Measurements from ENCODE around the gene MUC20.
A peak's percentile ranks its signal among the peaks of the same experiment; 100 is the strongest.
"Not testable (repeated sequence)": the region's sequence is repeated elsewhere in the genome, so short reads cannot be mapped to it uniquely, and the experiment has no call there.

The MUC20 gene

GRCh38 chr3:195771646-195772300, 51.0 kb downstream of the MUC20 start:
- no peaks in the 10 kb centered on the region for H3K9me3 Mint-ChIP-seq
- peak overlapping the region; percentile 55 for H3K4me3 Mint-ChIP-seq
- no peaks in the 10 kb centered on the region for H3K4me1 Mint-ChIP-seq (ENCODE audit: low read depth)
- peak overlapping the region; percentile 74 for H3K27ac Mint-ChIP-seq
- H3K36me3 Mint-ChIP-seq (ENCODE audit: low read depth), result no peaks in the 10 kb centered on the region
- H3K27me3 Mint-ChIP-seq, result no peaks in the 10 kb centered on the region

- Mint-ChIP-seq H3K4me1 (ENCODE audit: low read depth) (no peaks in the 10 kb centered on the region), H3K4me3 (no peak overlapping the region), H3K27ac (no peak overlapping the region), H3K36me3 (ENCODE audit: low read depth) (no peaks in the 10 kb centered on the region), H3K9me3 (peaks cover 7% of the 10 kb centered on the region), H3K27me3 (no peaks in the 10 kb centered on the region)
Observed at GRCh38 chr3:195773956-195774537, 53.3 kb downstream of the MUC20 start.

DNA sequence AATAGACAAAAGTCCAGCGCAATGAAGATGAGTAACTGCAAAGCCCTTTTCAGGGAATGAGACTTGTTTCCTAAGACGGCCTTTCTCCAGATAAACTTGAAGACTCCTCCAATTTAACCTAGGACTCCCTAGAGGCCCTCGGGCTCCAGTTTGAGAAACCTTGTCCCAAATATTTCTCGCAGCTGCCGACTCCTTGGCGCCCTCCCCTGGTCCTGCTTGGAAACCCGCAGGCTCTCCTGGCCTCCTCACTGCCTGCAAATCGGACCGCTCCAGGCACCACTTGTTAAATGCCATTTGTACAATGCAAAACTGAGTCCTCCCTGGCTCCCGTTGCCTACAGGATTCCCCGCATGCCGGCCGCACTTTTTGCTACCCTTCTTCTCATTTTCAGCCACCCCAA, 54.1 kb downstream of the MUC20 start:
- no peaks in the 10 kb centered on the region for H3K36me3 Mint-ChIP-seq (ENCODE audit: low read depth)
- H3K27ac Mint-ChIP-seq, result no peak overlapping the region
- no peak overlapping the region for H3K4me3 Mint-ChIP-seq
- no peaks in the 10 kb centered on the region for H3K27me3 Mint-ChIP-seq
- peaks cover 7% of the 10 kb centered on the region for H3K9me3 Mint-ChIP-seq
- H3K4me1 Mint-ChIP-seq (ENCODE audit: low read depth), result no peaks in the 10 kb centered on the region

DNA sequence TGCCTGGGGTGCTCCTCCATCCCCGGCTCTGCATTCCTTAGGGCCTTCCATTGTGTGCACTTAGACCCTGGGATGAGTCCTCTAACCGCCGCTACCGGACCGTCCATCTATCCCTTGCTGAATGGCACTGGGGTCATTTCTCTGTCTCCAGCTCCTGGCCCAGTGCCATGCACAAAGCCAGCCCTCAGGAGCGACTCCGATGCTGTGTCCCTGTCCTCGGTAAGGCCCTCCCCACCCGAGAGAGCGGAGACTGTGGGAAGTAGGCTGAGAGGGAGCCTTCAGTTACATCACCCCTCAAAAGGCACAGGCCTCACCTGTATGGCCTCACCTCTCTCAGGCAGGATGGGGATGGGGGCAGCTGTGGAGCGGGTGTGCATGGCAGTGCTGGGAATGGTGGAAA, 57.2 kb downstream of the MUC20 start:
- Mint-ChIP-seq H3K27me3 (no peaks in the 10 kb centered on the region), H3K4me1 (ENCODE audit: low read depth) (peaks cover 20% of the 10 kb centered on the region), H3K27ac (no peak overlapping the region), H3K36me3 (ENCODE audit: low read depth) (peaks cover 6% of the 10 kb centered on the region), H3K9me3 (peaks cover 22% of the 10 kb centered on the region), H3K4me3 (no peak overlapping the region)

- peaks cover 30% of the 10 kb centered on the region for H3K36me3 Mint-ChIP-seq (ENCODE audit: low read depth)
- peak overlapping the region; percentile 52 for H3K27ac Mint-ChIP-seq
- H3K4me1 Mint-ChIP-seq (ENCODE audit: low read depth), result peaks cover 47% of the 10 kb centered on the region
- not testable (repeated sequence) for H3K4me3 Mint-ChIP-seq, H3K27me3 Mint-ChIP-seq
- peaks cover 51% of the 10 kb centered on the region for H3K9me3 Mint-ChIP-seq
Observed at GRCh38 chr3:195781236-195781635, 60.5 kb downstream of the MUC20 start.
